Transverse colon (tissue), 4 donors: ENCODE measurements around the gene FLT1. TPM values are rescaled to one million over a fixed set of nuclear protein-coding genes. Genes with fewer than 3 reads are reported as not detected.

Experiments used
- DNase-seq: peaks from one replicate; pipeline ENCODE4 v3.0.0-alpha.2; 2019
- H3K27ac ChIP-seq, 4 donors: fragments of 200-600 bp; sonication (generic); 2 replicates each; pipeline ENCODE4 v1.5.1; 2016 to 2018; ENCODE audit warnings: inconsistent platforms in 4 of 4
- H3K27me3 ChIP-seq: fragments of 200-600 bp; sonication (generic); 2 replicates; pipeline ENCODE4 v1.5.1; 2017; ENCODE audit warnings: inconsistent platforms
- H3K36me3 ChIP-seq, 4 donors: fragments of 200-600 bp; sonication (generic); 2 replicates each; pipeline ENCODE4 v1.5.1; 2017 to 2019; ENCODE audit warnings: inconsistent platforms in 4 of 4
- H3K4me1 ChIP-seq, 4 donors: fragments of 200-600 bp; sonication (generic); 2 replicates each; pipeline ENCODE4 v1.5.1; 2017 to 2020; ENCODE audit warnings: inconsistent platforms in 4 of 4
- H3K4me3 ChIP-seq, 4 donors: fragments of 200-600 bp; sonication (generic); 1 replicate in 1 of 4; 2 replicates in 3 of 4; pipeline versions ENCODE4 v1.5.1 to v1.6.1; 2017 to 2019; ENCODE audit warnings: inconsistent platforms in 4 of 4
- H3K9me3 ChIP-seq, 2 donors: fragments of 200-600 bp; sonication (generic); 2 replicates each; pipeline ENCODE4 v1.5.1; 2017 to 2019; ENCODE audit warnings: inconsistent platforms in 2 of 2
- CTCF ChIP-seq, 5 experiments: fragments of 200-600 bp in 3 of 5; fragments of 450-650 bp in 2 of 5; sonication (generic) in 3 of 5; IDR thresholded peaks; 1 replicate in 2 of 5; 2 replicates in 3 of 5; pipeline ENCODE4 v1.5.1; 2016 to 2017; ENCODE audit warnings: antibody characterized with exemption in 5 of 5, inconsistent platforms in 3 of 5, mild to moderate bottlenecking in 2 of 5, moderate library complexity in 1 of 5
- EP300 ChIP-seq: sonication (generic); formaldehyde crosslinking; IDR thresholded peaks from one replicate; pipeline ENCODE4 v1.6.1; 2017; ENCODE audit warnings: antibody characterized with exemption, low read depth
- POLR2A ChIP-seq: fragments of 450-650 bp; IDR thresholded peaks from one replicate; pipeline ENCODE4 v1.6.1; 2016; ENCODE audit warnings: antibody characterized with exemption, mild to moderate bottlenecking, moderate library complexity
- POLR2AphosphoS5 ChIP-seq, 3 donors: sonication (generic); formaldehyde crosslinking; IDR thresholded peaks; one replicate each; pipeline ENCODE4 v1.6.1; 2016; ENCODE audit warnings: antibody characterized with exemption in 3 of 3
- WGBS, 2 donors: methylation state at CpG; one replicate each; pipeline ENCODE4 v1.1.5; 2018; ENCODE audit warnings: low coverage in 1 of 2; 5-methylcytosine and 5-hydroxymethylcytosine counted together
- in situ Hi-C, 4 donors: fragments of 200-750 bp; cut with MboI; loops; one replicate each; pipeline versions ENCODE4 v1.15.0 to v1.15.1; 2017; ENCODE audit warnings: low sequenced_read_pairs in 3 of 4, low pct_ligation_motif_present in 1 of 4, low pct_unique_long_range_greater_than_20kb in 1 of 4
- intact Hi-C: fragments of 100-400 bp; cut with DNase I; formaldehyde crosslinking; loops from one replicate; pipeline ENCODE4 v1.15.1; 2023; ENCODE audit warnings: low total_unique reads
- total RNA-seq, 4 donors: library from RNA; depleted of rRNA; stranded (reverse); fragments of >200 nt; gene quantifications; one replicate each; pipeline ENCODE4 v1.1.0, GENCODE V29; 2016

Gene FLT1
- total RNA-seq, 4 donors from 2014 or later, result 2.6 to 8.4 (median 3.5) TPM

- H3K4me3 ChIP-seq, result no peak overlapping the region
- 62 to 90% methylated on average over 6 of the region's 6 CpGs for WGBS, 2 donors
- H3K27ac ChIP-seq, result no peak overlapping the region
- intact Hi-C loops (loop anchor here (10.0 kb wide), 1 partner anchor 315 kb away; no protein-coding TSS in a partner anchor), in situ Hi-C loops (loop anchor here (5.0 to 25.0 kb wide), 4 partner anchors 315 to 475 kb away; no protein-coding TSS in a partner anchor)
- no peaks in the 10 kb centered on the region for H3K36me3 ChIP-seq
- H3K27me3 ChIP-seq, result no peaks in the 10 kb centered on the region
- no peak for TF ChIP-seq CTCF (IDR thresholded peaks at IDR 0.05)
- no peak for TF ChIP-seq EP300
- TF ChIP-seq POLR2A, result no peak
- no peak for TF ChIP-seq POLR2AphosphoS5 (IDR thresholded peaks at IDR 0.05)
- no peaks in the 10 kb centered on the region for H3K9me3 ChIP-seq
- no peak for DNase-seq
- H3K4me1 ChIP-seq, result no peaks in the 10 kb centered on the region
Observed at GRCh38 chr13:28320209-28320608, 174.7 kb downstream of the FLT1 start.

- H3K27ac ChIP-seq, result no peak overlapping the region
- no peaks in the 10 kb centered on the region for H3K4me1 ChIP-seq
- H3K9me3 ChIP-seq, result no peaks in the 10 kb centered on the region
- in situ Hi-C loops (loop anchor here in 1 of 4 donors (25.0 kb wide), 1 partner anchor 468 kb away; no protein-coding TSS in a partner anchor), intact Hi-C loops (no loop called here)
- WGBS, 2 donors, result 86 to 100% methylated on average over 1 to 5 of the region's 5 CpGs
- H3K36me3 ChIP-seq, result no peaks in the 10 kb centered on the region
- H3K4me3 ChIP-seq, result no peak overlapping the region
- TF ChIP-seq POLR2AphosphoS5 (IDR thresholded peaks at IDR 0.05) (no peak), CTCF (IDR thresholded peaks at IDR 0.05) (no peak), EP300 (no peak), POLR2A (no peak)
- DNase-seq, result no peak
- H3K27me3 ChIP-seq, result no peaks in the 10 kb centered on the region
Observed at GRCh38 chr13:28319528-28319927, 175.4 kb downstream of the FLT1 start.

- H3K4me1 ChIP-seq, result no peaks in the 10 kb centered on the region
- TF ChIP-seq POLR2AphosphoS5 (IDR thresholded peaks at IDR 0.05), result no peak
- no peak for TF ChIP-seq CTCF (IDR thresholded peaks at IDR 0.05)
- no peak for TF ChIP-seq EP300
- TF ChIP-seq POLR2A, result no peak
- H3K27me3 ChIP-seq, result no peaks in the 10 kb centered on the region
- in situ Hi-C loops, result loop anchor here in 1 of 4 donors (25.0 kb wide), 1 partner anchor 469 kb away; no protein-coding TSS in a partner anchor
- no peak for DNase-seq
- no peak overlapping the region for H3K27ac ChIP-seq
- intact Hi-C loops, result no loop called here
- 81% methylated on average over 7 of the region's 7 CpGs; no CpG with 5 or more reads in 1 of the 2 donors for WGBS, 2 donors
- H3K4me3 ChIP-seq, result no peak overlapping the region
- no peaks in the 10 kb centered on the region for H3K36me3 ChIP-seq
- no peaks in the 10 kb centered on the region for H3K9me3 ChIP-seq
Observed at GRCh38 chr13:28318496-28318895, 176.4 kb downstream of the FLT1 start.

GRCh38 chr13:28316836-28317235 is 178.1 kb downstream of the FLT1 start:
- TF ChIP-seq CTCF (IDR thresholded peaks at IDR 0.05) (no peak), POLR2AphosphoS5 (IDR thresholded peaks at IDR 0.05) (no peak), POLR2A (no peak), EP300 (no peak)
- H3K4me3 ChIP-seq, result no peak overlapping the region
- H3K36me3 ChIP-seq, result no peaks in the 10 kb centered on the region
- no peaks in the 10 kb centered on the region for H3K27me3 ChIP-seq
- 70 to 95% methylated on average over 2 to 7 of the region's 7 CpGs for WGBS, 2 donors
- no peaks in the 10 kb centered on the region for H3K4me1 ChIP-seq
- no peak for DNase-seq
- in situ Hi-C loops, result loop anchor here in 1 of 4 donors (25.0 kb wide), 1 partner anchor 470 kb away; no protein-coding TSS in a partner anchor
- intact Hi-C loops, result no loop called here
- H3K9me3 ChIP-seq, result no peaks in the 10 kb centered on the region
- no peak overlapping the region for H3K27ac ChIP-seq
